HG03558 (cell line): ENCODE results near the gene SAA4.
"Not testable (repeated sequence)": the region's sequence is repeated elsewhere in the genome, so short reads cannot be mapped to it uniquely, and the experiment has no call there.

ENCODE experiments used
- ATAC-seq: cut with Tn5 transposase; IDR thresholded peaks from one replicate; pipeline ENCODE4 v1.9.1; 2021; ENCODE audit warnings: moderate number of reproducible peaks; ENCODE audit not compliant: unreplicated experiment; ENCODE audit errors: extremely low read depth

The SAA4 gene

GRCh38 chr11:18236664-18237356, at the start of gene SAA4:
TSS of gene SAA4 (minus strand) at chr11:18236802. CDS start at chr11:18235926, 876 bp downstream.
- no peak for ATAC-seq

- no peak for ATAC-seq
Observed at GRCh38 chr11:18285841-18286240, 49.2 kb upstream of the SAA4 start.

GRCh38 chr11:18282626-18283025, 46.0 kb upstream of the SAA4 start:
- no peak for ATAC-seq

- ATAC-seq = peak; percentile 67
Observed at GRCh38 chr11:18280438-18281045, 43.9 kb upstream of the SAA4 start.

GRCh38 chr11:18277565-18278271, 41.1 kb upstream of the SAA4 start:
- ATAC-seq = no peak

GRCh38 chr11:18271206-18271605, 34.6 kb upstream of the SAA4 start:
- ATAC-seq = no peak

- ATAC-seq = no peak
Observed at GRCh38 chr11:18270102-18270501, 33.5 kb upstream of the SAA4 start.

- ATAC-seq = not testable (repeated sequence)
Observed at GRCh38 chr11:18269252-18269651, 32.6 kb upstream of the SAA4 start.

- ATAC-seq = peak; percentile 26
Observed at GRCh38 chr11:18267335-18268133, 30.9 kb upstream of the SAA4 start.

- ATAC-seq = no peak
Observed at GRCh38 chr11:18265949-18266348, 29.3 kb upstream of the SAA4 start, which contains the start of gene SAA1. TSS of gene SAA1 (plus strand) at chr11:18266264. CDS start at chr11:18266888, 624 bp downstream.

- no peak for ATAC-seq
Observed at GRCh38 chr11:18264677-18265555, 28.3 kb upstream of the SAA4 start.

GRCh38 chr11:18264035-18264434, 27.4 kb upstream of the SAA4 start:
- no peak for ATAC-seq

GRCh38 chr11:18262681-18263350, 26.2 kb upstream of the SAA4 start:
- ATAC-seq = not testable (repeated sequence)

- no peak for ATAC-seq
Observed at GRCh38 chr11:18261721-18262120, 25.1 kb upstream of the SAA4 start.

- no peak for ATAC-seq
Observed at GRCh38 chr11:18259259-18259658, 22.7 kb upstream of the SAA4 start.

GRCh38 chr11:18254781-18255361, 18.3 kb upstream of the SAA4 start:
- no peak for ATAC-seq

- ATAC-seq = no peak
Observed at GRCh38 chr11:18253778-18254338, 17.3 kb upstream of the SAA4 start.

GRCh38 chr11:18253233-18253632, 16.6 kb upstream of the SAA4 start:
- no peak for ATAC-seq
